Measurements from ENCODE around the gene RABIF.
A peak's percentile ranks its signal among the peaks of the same experiment; 100 is the strongest.

RABIF gene

GRCh38 chr1:202858331-202858730 lies 30.6 kb downstream of the RABIF start:
- peak; percentile 76 to 85 for DNase-seq (ENCODE audit: low read depth in 1 of 2, low spot score in 1 of 2)
- TF ChIP-seq SPI1 (IDR thresholded peaks at IDR 0.05; ENCODE audit: borderline replicate concordance, low read depth) (no peak), REST (IDR thresholded peaks at IDR 0.05; ENCODE audit: insufficient replicate concordance, low read depth) (no peak), POLR2AphosphoS5 (IDR thresholded peaks at IDR 0.05; ENCODE audit: low read depth) (no peak), GABPA (IDR thresholded peaks at IDR 0.05; ENCODE audit: low read depth) (no peak), CTCF (IDR thresholded peaks at IDR 0.05; ENCODE audit: insufficient read depth, low read length) (no peak)
- H3K27ac ChIP-seq (replicated peaks): peak overlapping the region; percentile 71
- H3K27me3 ChIP-seq (ENCODE audit: insufficient read depth, poor library complexity, severe bottlenecking): no peaks in the 10 kb centered on the region
- no peak overlapping the region for H3K4me3 ChIP-seq (replicated peaks; ENCODE audit: insufficient read depth, low read length)

GRCh38 chr1:202857136-202857610 lies 31.8 kb downstream of the RABIF start:
- TF ChIP-seq POLR2AphosphoS5 (IDR thresholded peaks at IDR 0.05; ENCODE audit: low read depth) (no peak), GABPA (IDR thresholded peaks at IDR 0.05; ENCODE audit: low read depth) (no peak), REST (IDR thresholded peaks at IDR 0.05; ENCODE audit: insufficient replicate concordance, low read depth) (no peak)
- Histone ChIP-seq H3K27ac (replicated peaks) (no peak overlapping the region; the same call in 1 of the 2 replicates), H3K4me3 (replicated peaks; ENCODE audit: insufficient read depth, low read length) (no peak overlapping the region), H3K27me3 (ENCODE audit: insufficient read depth, poor library complexity, severe bottlenecking) (no peaks in the 10 kb centered on the region)
- no peak for DNase-seq (ENCODE audit: low read depth in 1 of 2, low spot score in 1 of 2)

- Histone ChIP-seq H3K27me3 (ENCODE audit: insufficient read depth, poor library complexity, severe bottlenecking) (no peaks in the 10 kb centered on the region), H3K4me3 (replicated peaks; ENCODE audit: insufficient read depth, low read length) (no peak overlapping the region), H3K27ac (replicated peaks) (no peak overlapping the region; the same call in 1 of the 2 replicates)
- TF ChIP-seq SPI1 (IDR thresholded peaks at IDR 0.05; ENCODE audit: borderline replicate concordance, low read depth): peak; percentile 89
- no peak for TF ChIP-seq REST (IDR thresholded peaks at IDR 0.05; ENCODE audit: insufficient replicate concordance, low read depth)
- no peak for TF ChIP-seq POLR2AphosphoS5 (IDR thresholded peaks at IDR 0.05; ENCODE audit: low read depth)
- DNase-seq (ENCODE audit: low read depth in 1 of 2, low spot score in 1 of 2): peak in 1 of 2 experiments; percentile 63
Observed at GRCh38 chr1:202856014-202856413, 32.9 kb downstream of the RABIF start.

- Histone ChIP-seq H3K27ac (replicated peaks) (no peak overlapping the region), H3K4me3 (replicated peaks; ENCODE audit: insufficient read depth, low read length) (no peak overlapping the region), H3K27me3 (ENCODE audit: insufficient read depth, poor library complexity, severe bottlenecking) (no peaks in the 10 kb centered on the region)
- TF ChIP-seq REST (IDR thresholded peaks at IDR 0.05; ENCODE audit: insufficient replicate concordance, low read depth) (no peak), CTCF (IDR thresholded peaks at IDR 0.05; ENCODE audit: insufficient read depth, low read length) (no peak), SPI1 (IDR thresholded peaks at IDR 0.05; ENCODE audit: borderline replicate concordance, low read depth) (no peak), GABPA (IDR thresholded peaks at IDR 0.05; ENCODE audit: low read depth) (no peak), POLR2AphosphoS5 (IDR thresholded peaks at IDR 0.05; ENCODE audit: low read depth) (no peak)
- DNase-seq (ENCODE audit: low read depth in 1 of 2, low spot score in 1 of 2): no peak
Observed at GRCh38 chr1:202854787-202855186, 34.2 kb downstream of the RABIF start.
